Psoas muscle (tissue), 8 donors: Measurements from ENCODE around the gene LMX1A. TPM values are rescaled to one million over a fixed set of nuclear protein-coding genes. Genes with fewer than 3 reads are reported as not detected.

Source experiments
- ATAC-seq, 4 donors: fragments of 200-7000 bp; cut with Tn5 transposase; one replicate each; pipeline ENCODE4 v1.9.1; 2020; ENCODE audit warnings: moderate library complexity in 3 of 4, mild to moderate bottlenecking in 2 of 4
- DNase-seq, 2 donors: peaks; one replicate each; pipeline ENCODE4 v3.0.0-alpha.2; 2020
- H3K27ac ChIP-seq: fragments of 200-600 bp; one replicate; pipeline ENCODE4 v1.8.0; 2022
- H3K27me3 ChIP-seq, 3 donors: fragments of 200-600 bp in 1 of 3; one replicate each; pipeline versions ENCODE4 v1.6.1 to v1.8.0; 2013 to 2022; ENCODE audit warnings: low read length in 2 of 3, mild to moderate bottlenecking in 2 of 3, moderate library complexity in 1 of 3; ENCODE audit not compliant: insufficient read depth in 3 of 3
- H3K36me3 ChIP-seq, 2 donors: fragments of 200-600 bp in 1 of 2; one replicate each; pipeline versions ENCODE4 v1.6.1 to v1.8.0; 2013 to 2022; ENCODE audit warnings: low read depth in 1 of 2, mild to moderate bottlenecking in 1 of 2, moderate library complexity in 1 of 2; ENCODE audit not compliant: insufficient read depth in 1 of 2
- H3K4me1 ChIP-seq: fragments of 200-600 bp; one replicate; pipeline ENCODE4 v1.8.0; 2022
- H3K4me3 ChIP-seq: fragments of 200-600 bp; one replicate; pipeline ENCODE4 v1.8.0; 2022; ENCODE audit warnings: mild to moderate bottlenecking
- H3K9me3 ChIP-seq: fragments of 200-600 bp; one replicate; pipeline ENCODE4 v1.8.0; 2022
- CTCF ChIP-seq: fragments of 200-600 bp; IDR thresholded peaks from one replicate; pipeline ENCODE4 v1.8.0; 2022; ENCODE audit warnings: antibody characterized with exemption
- WGBS, 3 donors: extraction: QIAGEN DNeasy Blood & Tissue Kit; methylation state at CpG; one replicate each; pipeline versions ENCODE4 v1.1.6 to v1.1.7; 2013; 5-methylcytosine and 5-hydroxymethylcytosine counted together
- intact Hi-C, 2 donors: fragments of 100-400 bp; cut with DNase I; formaldehyde crosslinking; loops; one replicate each; pipeline versions ENCODE4 v1.11.0 to v1.14.2; 2022
- polyA plus RNA-seq, 3 donors: library from polyadenylated mRNA; stranded (reverse); fragments of 200-250 nt; gene quantifications; one replicate each; pipeline ENCODE4 v1.2.3, GENCODE V29; 2013
- total RNA-seq, 4 donors: library from RNA; stranded (reverse); fragmentation: NEBNext Ultra II Directional in 2 of 4; extraction: Animal tissue kit (Norgen Biotek cat#: 25700) in 2 of 4; gene quantifications; one replicate each; pipeline versions ENCODE4 v1.2.1 to v1.2.4, GENCODE V29; 2021 to 2023
- donor health status: healthy with polysubstance abuse.
- donor health status: DM: no; HTN: no; CAD: no; lungs with moderate emphysema.
- donor health status: Bipolar disorder and iron deficiency.
- donor health status: healthy.
- donor health status: DM: yes; HTN: yes; CAD: no.
- donor health status: DM: no; HTN: no; CAD: no.
- donor health status: DM: no; HTN: no; CAD: no.
- donor health status: DM: yes; HTN: yes; CAD: no.

The LMX1A gene
- total and polyA plus RNA-seq, 7 donors: 0.04 to 0.36 (median 0.16) TPM; not detected in 3

- Histone ChIP-seq H3K27ac (no peak overlapping the region), H3K36me3 (no peaks in the 10 kb centered on the region), H3K4me1 (peaks cover 17% of the 10 kb centered on the region), H3K27me3 (peaks cover 0 to 11% (median 0%) of the 10 kb centered on the region in 3 donors), H3K9me3 (no peaks in the 10 kb centered on the region), H3K4me3 (peak overlapping the region; percentile 65)
- intact Hi-C loops: no loop called here
- ATAC-seq (peak; percentile 25 to 56 (median 32)), DNase-seq (peak; percentile 16 to 50)
- 1% methylated on average over 33 of the region's 33 CpGs for WGBS, 3 donors
- no peak for TF ChIP-seq CTCF
These were observed 120.7 kb downstream of the LMX1A start for GRCh38 chr1:165235777-165236291.

- Histone ChIP-seq H3K27ac (no peak overlapping the region), H3K4me1 (peaks cover 12% of the 10 kb centered on the region), H3K4me3 (peak overlapping the region; percentile 65), H3K9me3 (no peaks in the 10 kb centered on the region), H3K36me3 (no peaks in the 10 kb centered on the region), H3K27me3 (peaks cover 0 to 11% (median 0%) of the 10 kb centered on the region in 3 donors)
- TF ChIP-seq CTCF: no peak
- intact Hi-C loops: no loop called here
- WGBS, 3 donors: 6 to 10% (median 7%) methylated on average over 53 to 56 of the region's 56 CpGs
- peak; percentile 44 to 70 (median 56) for ATAC-seq
- peak; percentile 12 to 52 for DNase-seq
These were observed 121.2 kb downstream of the LMX1A start for GRCh38 chr1:165235155-165235776.

GRCh38 chr1:165234149-165234548, 122.4 kb downstream of the LMX1A start:
- H3K27me3 ChIP-seq: peaks cover 0 to 11% (median 0%) of the 10 kb centered on the region in 3 donors
- no peak overlapping the region for H3K27ac ChIP-seq
- peaks cover 2% of the 10 kb centered on the region for H3K4me1 ChIP-seq
- 62 to 85% (median 74%) methylated on average over 4 of the region's 4 CpGs for WGBS, 3 donors
- intact Hi-C loops: no loop called here
- H3K9me3 ChIP-seq: no peaks in the 10 kb centered on the region
- no peak overlapping the region for H3K4me3 ChIP-seq
- ATAC-seq (no peak), DNase-seq (no peak)
- TF ChIP-seq CTCF: no peak
- H3K36me3 ChIP-seq: no peaks in the 10 kb centered on the region

- intact Hi-C loops: no loop called here
- Histone ChIP-seq H3K9me3 (no peaks in the 10 kb centered on the region), H3K27me3 (peaks cover 0 to 3% (median 0%) of the 10 kb centered on the region in 3 donors), H3K27ac (no peak overlapping the region), H3K36me3 (no peaks in the 10 kb centered on the region), H3K4me1 (no peaks in the 10 kb centered on the region), H3K4me3 (no peak overlapping the region)
- TF ChIP-seq CTCF: no peak
- WGBS, 3 donors: 12 to 14% (median 12%) methylated on average over 2 of the region's 2 CpGs
- ATAC-seq: no peak
- DNase-seq: no peak
These were observed 127.8 kb downstream of the LMX1A start for GRCh38 chr1:165228676-165229075.
